ENCODE data around the gene PDIK1L. TPM values are rescaled to one million over a fixed set of nuclear protein-coding genes. Genes with fewer than 3 reads are reported as not detected.

PDIK1L gene
- total RNA-seq, 4 donors from 2014 or later, result 5.1 to 6.4 (median 5.7) TPM

GRCh38 chr1:26154750-26155149 is 43.1 kb downstream of the PDIK1L start:
- intact Hi-C loops (cut with DNase I), result no loop called here
- Histone ChIP-seq H3K27me3 (peaks cover 0 to 49% (median 2%) of the 10 kb centered on the region in 4 donors), H3K36me3 (no peaks in the 10 kb centered on the region), H3K9me3 (no peaks in the 10 kb centered on the region), H3K4me1 (peaks cover 0 to 30% (median 0%) of the 10 kb centered on the region in 4 donors), H3K4me3 (no peak overlapping the region), H3K27ac (replicated peaks in 1 of 4) (peak overlapping the region in 3 of 4 donors; percentile 51 to 76 (median 62))
- WGBS, result 56% methylated on average over 9 of the region's 9 CpGs
- TF ChIP-seq EP300 (IDR thresholded peaks at IDR 0.05), result no peak
- TF ChIP-seq POLR2AphosphoS5 (IDR thresholded peaks at IDR 0.05), result peak in 1 of 2 donors; percentile 42
- TF ChIP-seq, protein P1, sequence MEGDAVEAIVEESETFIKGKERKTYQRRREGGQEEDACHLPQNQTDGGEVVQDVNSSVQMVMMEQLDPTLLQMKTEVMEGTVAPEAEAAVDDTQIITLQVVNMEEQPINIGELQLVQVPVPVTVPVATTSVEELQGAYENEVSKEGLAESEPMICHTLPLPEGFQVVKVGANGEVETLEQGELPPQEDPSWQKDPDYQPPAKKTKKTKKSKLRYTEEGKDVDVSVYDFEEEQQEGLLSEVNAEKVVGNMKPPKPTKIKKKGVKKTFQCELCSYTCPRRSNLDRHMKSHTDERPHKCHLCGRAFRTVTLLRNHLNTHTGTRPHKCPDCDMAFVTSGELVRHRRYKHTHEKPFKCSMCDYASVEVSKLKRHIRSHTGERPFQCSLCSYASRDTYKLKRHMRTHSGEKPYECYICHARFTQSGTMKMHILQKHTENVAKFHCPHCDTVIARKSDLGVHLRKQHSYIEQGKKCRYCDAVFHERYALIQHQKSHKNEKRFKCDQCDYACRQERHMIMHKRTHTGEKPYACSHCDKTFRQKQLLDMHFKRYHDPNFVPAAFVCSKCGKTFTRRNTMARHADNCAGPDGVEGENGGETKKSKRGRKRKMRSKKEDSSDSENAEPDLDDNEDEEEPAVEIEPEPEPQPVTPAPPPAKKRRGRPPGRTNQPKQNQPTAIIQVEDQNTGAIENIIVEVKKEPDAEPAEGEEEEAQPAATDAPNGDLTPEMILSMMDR (IDR thresholded peaks at IDR 0.05), result no peak
- TF ChIP-seq POLR2A (IDR thresholded peaks at IDR 0.05; ENCODE audit: low read depth), result no peak
- no peak for DNase-seq (ENCODE audit: extremely low spot score)

- Histone ChIP-seq H3K27me3 (peaks cover 0 to 48% (median 2%) of the 10 kb centered on the region in 4 donors), H3K4me3 (peak overlapping the region; percentile 29 to 47 (median 31)), H3K9me3 (no peaks in the 10 kb centered on the region), H3K36me3 (no peaks in the 10 kb centered on the region), H3K27ac (replicated peaks in 1 of 4) (peak overlapping the region; percentile 1 to 76 (median 56)), H3K4me1 (peaks cover under 1 to 36% (median under 1%) of the 10 kb centered on the region in 4 donors)
- 69% methylated on average over 18 of the region's 21 CpGs for WGBS
- TF ChIP-seq POLR2AphosphoS5 (IDR thresholded peaks at IDR 0.05), result peak in 1 of 2 donors; percentile 51
- TF ChIP-seq, protein P1 (IDR thresholded peaks at IDR 0.05), result no peak
- TF ChIP-seq POLR2A (IDR thresholded peaks at IDR 0.05; ENCODE audit: low read depth), result no peak
- TF ChIP-seq EP300 (IDR thresholded peaks at IDR 0.05), result peak; percentile 62
- intact Hi-C loops (cut with DNase I), result no loop called here
- DNase-seq (ENCODE audit: extremely low spot score), result no peak
These were observed 44.0 kb downstream of the PDIK1L start for GRCh38 chr1:26155370-26156284.

- 35% methylated on average over 9 of the region's 12 CpGs for WGBS
- Histone ChIP-seq H3K36me3 (no peaks in the 10 kb centered on the region), H3K4me1 (peaks cover 8 to 43% (median 9%) of the 10 kb centered on the region in 4 donors), H3K9me3 (no peaks in the 10 kb centered on the region), H3K27me3 (peaks cover 0 to 46% (median 2%) of the 10 kb centered on the region in 4 donors), H3K27ac (replicated peaks in 1 of 4) (peak overlapping the region; percentile 1 to 76 (median 34)), H3K4me3 (peak overlapping the region; percentile 29 to 47 (median 31))
- no peak for DNase-seq (ENCODE audit: extremely low spot score)
- TF ChIP-seq POLR2AphosphoS5 (IDR thresholded peaks at IDR 0.05) (peak in 1 of 2 donors; percentile 32), EP300 (IDR thresholded peaks at IDR 0.05) (no peak)
- TF ChIP-seq, protein P1 (IDR thresholded peaks at IDR 0.05), result no peak
- intact Hi-C loops (cut with DNase I), result no loop called here
These were observed 44.8 kb downstream of the PDIK1L start for GRCh38 chr1:26156285-26157038.

DNA sequence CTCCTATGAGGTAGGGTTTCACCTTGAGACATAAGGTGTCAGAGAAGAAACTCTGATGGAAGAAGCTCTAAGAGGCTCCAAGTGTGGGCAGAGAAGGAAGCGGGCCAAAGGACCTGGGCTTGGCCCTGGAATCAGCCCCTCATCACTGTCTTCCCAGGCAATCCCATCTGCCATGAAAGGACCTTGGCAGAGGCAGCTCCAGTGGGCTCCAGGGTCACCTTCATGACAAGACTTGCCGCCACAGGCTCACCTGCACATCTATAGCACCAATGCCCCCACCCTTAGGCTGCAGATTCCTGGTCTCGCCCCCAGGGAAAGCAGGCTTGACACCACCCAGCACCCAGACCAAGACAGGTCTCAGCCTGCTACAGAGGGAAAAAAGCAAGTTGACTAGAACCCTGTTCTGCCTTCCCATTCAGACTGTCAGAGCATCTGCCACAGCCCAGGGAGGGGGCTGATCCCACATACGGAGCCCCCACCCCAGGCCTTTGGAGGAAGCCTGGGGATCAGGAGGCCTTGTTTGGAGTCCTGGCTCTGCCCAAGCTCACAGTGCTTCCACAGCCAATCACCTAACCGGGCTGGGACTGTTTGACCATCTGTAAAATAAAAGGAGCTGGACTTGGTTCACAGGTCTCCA is 46.8 kb downstream of the PDIK1L start:
- peak overlapping the region in 3 of 4 donors; percentile 41 to 76 (median 57) for H3K27ac ChIP-seq (replicated peaks in 1 of 4)
- H3K9me3 ChIP-seq, result no peaks in the 10 kb centered on the region
- intact Hi-C loops (cut with DNase I), result no loop called here
- peak overlapping the region; percentile 54 to 66 (median 63) for H3K4me3 ChIP-seq
- H3K27me3 ChIP-seq, result peaks cover 0 to 46% (median 2%) of the 10 kb centered on the region in 4 donors
- no peak for DNase-seq (ENCODE audit: extremely low spot score)
- WGBS, result 92% methylated on average over 2 of the region's 5 CpGs
- peaks cover 17 to 49% (median 20%) of the 10 kb centered on the region in 4 donors for H3K4me1 ChIP-seq
- no peaks in the 10 kb centered on the region for H3K36me3 ChIP-seq
- TF ChIP-seq POLR2AphosphoS5 (IDR thresholded peaks at IDR 0.05) (no peak), POLR2A (IDR thresholded peaks at IDR 0.05; ENCODE audit: low read depth) (no peak)
